Adipose tissue (tissue), 3 donors: ENCODE data around the gene FOXRED1. TPM values are rescaled to one million over a fixed set of nuclear protein-coding genes. Genes with fewer than 3 reads are reported as not detected.
A peak's percentile ranks its signal among the peaks of the same experiment; 100 is the strongest.

Experiments used
- H3K27ac ChIP-seq: one replicate; pipeline ENCODE4 v1.5.1; 2013; ENCODE audit warnings: low read depth, low read length
- WGBS, 3 donors: extraction: QIAGEN DNeasy Blood & Tissue Kit; methylation state at CpG; one replicate each; pipeline ENCODE4 v1.1.7; 2013; 5-methylcytosine and 5-hydroxymethylcytosine counted together
- polyA plus RNA-seq, 3 donors: library from polyadenylated mRNA; stranded (reverse); fragments of 200-250 nt; gene quantifications; one replicate each; pipeline ENCODE4 v1.2.3, GENCODE V29; 2013
- donor health status: healthy with polysubstance abuse.
- donor health status: Bipolar disorder and iron deficiency.
- donor health status: healthy.

FOXRED1 gene
- polyA plus RNA-seq, 3 donors: 10.4 to 27.7 (median 24.5) TPM

DNA sequence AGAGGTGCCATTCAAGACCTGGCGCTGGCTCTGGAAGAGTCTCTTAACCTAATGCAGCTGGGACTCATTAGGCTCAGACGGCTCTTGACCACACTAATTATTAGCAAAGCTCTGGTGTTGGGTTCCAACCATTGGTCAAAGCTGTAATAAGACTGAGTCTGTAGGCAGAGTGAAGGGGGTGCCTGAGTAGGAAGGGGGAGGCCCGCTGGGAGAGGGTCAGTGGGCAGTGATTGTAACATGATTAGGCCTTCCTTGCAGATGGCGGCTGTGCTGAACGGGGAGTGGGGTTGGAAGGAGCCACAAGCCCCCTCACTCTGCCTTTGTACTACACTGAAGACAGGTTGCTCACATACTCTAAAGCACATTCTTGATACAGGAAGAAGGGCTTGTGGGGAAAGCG lies 5.5 kb upstream of the FOXRED1 start:
- H3K27ac ChIP-seq: no peak overlapping the region
- 83 to 89% (median 86%) methylated on average over 6 of the region's 6 CpGs for WGBS, 3 donors

GRCh38 chr11:126265811-126266210 lies 3.1 kb upstream of the FOXRED1 start:
- 85 to 91% (median 86%) methylated on average over 8 of the region's 8 CpGs for WGBS, 3 donors
- H3K27ac ChIP-seq: no peak overlapping the region

GRCh38 chr11:126267650-126268049 lies 1.3 kb upstream of the FOXRED1 start:
- WGBS, 3 donors: 29 to 76% (median 76%) methylated on average over 6 of the region's 6 CpGs
- H3K27ac ChIP-seq: peak overlapping the region; percentile 36

GRCh38 chr11:126268361-126268707 lies 620 bp upstream of the FOXRED1 start:
- 0 to 1% (median 1%) methylated on average over 23 of the region's 23 CpGs for WGBS, 3 donors

GRCh38 chr11:126277322-126277721 lies 8.4 kb downstream of the FOXRED1 start:
- 85 to 97% (median 95%) methylated on average over 11 of the region's 11 CpGs for WGBS, 3 donors
- no peak overlapping the region for H3K27ac ChIP-seq

More at GRCh38 chr11:126268361-126268707, 620 bp upstream of the FOXRED1 start:
- peak overlapping the region; percentile 36 for H3K27ac ChIP-seq

DNA sequence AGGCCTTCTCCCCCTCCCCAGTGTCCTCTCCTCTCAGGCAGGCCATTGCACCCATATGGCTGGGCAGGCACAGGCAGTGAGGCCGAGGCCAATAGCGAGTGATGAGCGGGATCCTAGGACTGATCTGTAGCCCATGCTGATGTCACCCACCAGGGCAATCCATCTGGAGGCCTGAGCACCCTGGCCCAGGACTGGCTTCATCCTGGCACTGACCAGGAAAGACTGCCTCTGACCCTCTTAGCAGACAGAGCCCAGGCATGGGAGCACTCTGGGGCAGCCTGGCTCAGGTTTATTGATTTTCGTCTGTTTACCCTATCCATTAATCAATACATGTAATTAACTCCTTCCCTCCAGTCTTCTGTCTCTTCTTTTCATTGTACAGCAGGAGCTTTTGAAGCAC lies 8.8 kb downstream of the FOXRED1 start:
- WGBS, 3 donors: 55 to 95% (median 91%) methylated on average over 4 of the region's 4 CpGs
- no peak overlapping the region for H3K27ac ChIP-seq

GRCh38 chr11:126279191-126279590 lies 10.2 kb downstream of the FOXRED1 start:
- WGBS, 3 donors: 77 to 78% (median 77%) methylated on average over 8 of the region's 8 CpGs
- H3K27ac ChIP-seq: no peak overlapping the region

DNA sequence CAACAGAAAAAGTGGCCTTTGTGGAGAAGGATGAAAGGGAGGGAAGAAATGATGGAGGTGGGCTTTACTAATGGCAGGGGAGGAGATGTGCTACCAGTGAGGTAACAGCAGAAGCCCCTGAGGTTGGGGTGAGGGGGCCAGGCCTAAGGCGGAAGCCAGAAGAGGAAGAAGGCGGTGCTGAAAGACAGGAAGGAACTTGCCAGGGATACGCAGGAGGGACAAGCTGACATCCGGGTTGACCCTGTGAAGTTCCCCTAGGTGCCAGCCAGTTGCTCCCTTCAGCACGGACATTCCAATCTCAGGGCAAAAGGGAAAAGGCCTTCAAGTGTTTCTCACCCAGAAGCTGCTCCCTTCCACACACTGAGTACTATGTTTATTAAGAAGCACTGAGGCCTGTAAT lies 11.6 kb downstream of the FOXRED1 start:
- H3K27ac ChIP-seq: no peak overlapping the region
- WGBS, 3 donors: 37 to 76% (median 37%) methylated on average over 5 of the region's 5 CpGs

- no peak overlapping the region for H3K27ac ChIP-seq
- 73 to 84% (median 80%) methylated on average over 6 of the region's 6 CpGs for WGBS, 3 donors
These were observed 12.3 kb downstream of the FOXRED1 start for GRCh38 chr11:126281245-126281644.

- WGBS, 3 donors: 80 to 95% (median 81%) methylated on average over 10 of the region's 10 CpGs
- no peak overlapping the region for H3K27ac ChIP-seq
These were observed 12.8 kb downstream of the FOXRED1 start for GRCh38 chr11:126281666-126282175.

DNA sequence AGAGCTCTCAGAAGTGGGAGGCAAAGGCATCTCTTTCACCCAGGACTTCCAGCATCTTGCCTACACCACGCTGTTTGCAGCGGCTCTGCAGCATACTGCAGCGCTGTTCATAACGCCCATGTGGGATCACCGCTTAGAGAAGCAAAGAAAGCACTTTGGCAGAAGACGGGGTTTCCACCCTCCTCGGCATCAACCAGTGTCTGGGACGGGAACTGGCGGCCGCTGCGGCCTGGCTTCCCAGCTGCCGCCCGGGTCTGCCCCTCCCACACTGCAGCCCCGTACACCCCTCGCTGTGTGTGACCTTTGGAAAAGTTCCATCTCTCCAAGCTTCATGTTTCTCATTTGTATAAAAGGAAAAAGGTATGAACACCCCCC lies 13.4 kb downstream of the FOXRED1 start:
- no peak overlapping the region for H3K27ac ChIP-seq
- 0 to 1% (median 1%) methylated on average over 15 of the region's 15 CpGs for WGBS, 3 donors

DNA sequence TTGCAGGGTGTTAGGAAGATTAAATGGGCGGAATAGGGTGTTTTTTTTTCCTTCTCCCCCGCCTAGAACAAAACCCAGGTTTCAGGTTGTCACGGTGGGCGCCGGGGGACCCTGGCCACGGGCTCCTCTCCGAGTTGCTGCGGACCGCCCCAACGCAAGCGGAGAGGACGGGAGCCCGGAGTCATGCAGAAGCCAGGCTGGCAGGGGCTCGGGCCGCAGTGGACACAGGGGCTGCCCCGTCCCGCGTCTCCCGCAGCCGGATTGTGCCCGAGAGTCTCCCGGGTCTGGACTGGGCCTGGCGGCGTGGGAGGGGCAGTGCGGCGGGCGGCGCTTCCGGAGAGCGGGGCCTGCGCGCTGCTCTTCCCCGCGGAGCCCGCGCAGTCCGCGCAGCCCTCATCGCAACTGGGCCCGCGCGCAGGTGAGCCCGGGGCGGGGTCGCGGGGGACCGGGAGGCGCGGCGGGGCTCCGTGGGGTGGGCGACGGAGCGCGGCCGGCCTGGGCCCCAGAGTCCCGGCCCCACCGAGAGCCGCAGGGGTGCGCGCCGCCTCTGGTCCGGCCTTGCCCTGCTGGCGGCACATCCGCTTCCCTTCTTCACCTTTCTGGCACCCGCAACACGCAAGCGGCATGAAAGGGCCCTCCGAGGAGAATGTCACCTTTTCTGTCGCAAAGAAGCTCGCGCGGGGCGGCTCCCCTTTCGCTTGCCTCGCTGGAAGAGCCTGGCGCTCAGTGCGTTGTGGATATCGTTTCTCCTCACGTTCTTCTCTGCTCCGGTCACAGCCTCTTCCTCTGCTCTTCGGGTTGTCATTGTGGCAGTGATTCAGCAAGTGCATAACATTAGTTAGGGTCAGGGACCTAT lies 14.0 kb downstream of the FOXRED1 start, which contains the start of gene TIRAP:
Gene TIRAP, plus strand, starts transcription at position 358 of the 856 bp plus-strand sequence. CDS start 7,802 bp downstream, outside the sequence.
- peak within 1 kb of the TSS; percentile 77 for H3K27ac ChIP-seq

DNA sequence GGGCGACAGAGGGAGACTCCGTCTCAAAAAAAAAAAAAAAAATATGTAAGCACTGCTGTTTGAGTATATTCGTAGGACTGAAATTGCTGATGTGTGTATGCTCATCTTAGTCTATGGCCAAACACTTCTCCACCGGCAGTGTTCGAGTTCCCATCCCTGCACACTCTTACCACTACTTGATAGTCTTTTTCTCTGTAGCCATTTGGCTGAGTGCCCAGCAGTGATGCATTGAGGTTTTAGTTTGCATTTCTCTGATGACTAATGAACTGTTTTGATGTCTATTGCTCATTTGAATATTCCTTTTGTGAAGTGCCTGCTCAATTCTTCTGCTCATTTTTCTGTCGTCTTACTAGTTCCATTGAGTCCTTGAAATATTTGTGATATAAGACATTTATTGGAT lies 15.9 kb downstream of the FOXRED1 start:
- WGBS, 3 donors: 50 to 70% (median 57%) methylated on average over 6 of the region's 6 CpGs

More for the DNA sequence above, 14.0 kb downstream of the FOXRED1 start, which contains the start of gene TIRAP:
- WGBS, 3 donors: 0% methylated on average over 55 to 82 of the region's 82 CpGs

GRCh38 chr11:126288237-126288636 lies 19.3 kb downstream of the FOXRED1 start:
- 79 to 90% (median 85%) methylated on average over 6 of the region's 6 CpGs for WGBS, 3 donors
- H3K27ac ChIP-seq: no peak overlapping the region

More for the DNA sequence above, 15.9 kb downstream of the FOXRED1 start:
- H3K27ac ChIP-seq: peak overlapping the region; percentile 52

DNA sequence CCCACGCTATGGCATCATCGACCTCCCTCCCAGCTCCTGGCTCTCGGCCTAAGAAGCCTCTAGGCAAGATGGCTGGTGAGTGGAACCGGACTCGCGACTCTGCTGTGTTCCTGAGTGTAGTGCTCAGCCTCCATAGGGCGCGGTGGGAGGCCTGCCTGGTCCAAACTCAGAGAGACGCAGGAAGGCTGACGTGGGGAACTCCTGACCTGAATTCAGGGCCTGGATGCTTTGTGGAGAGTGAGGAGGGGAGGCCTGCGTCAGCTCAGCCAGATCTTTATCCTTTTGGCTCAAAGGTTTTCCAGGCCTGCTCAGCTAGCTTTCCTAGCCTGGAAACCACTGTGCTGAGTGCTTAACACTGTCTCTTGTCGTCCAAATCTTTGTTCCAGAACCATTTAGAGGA lies 21.9 kb downstream of the FOXRED1 start:
- no peak overlapping the region for H3K27ac ChIP-seq
- WGBS, 3 donors: 75 to 86% (median 83%) methylated on average over 12 of the region's 12 CpGs

- 75 to 87% (median 85%) methylated on average over 5 of the region's 5 CpGs for WGBS, 3 donors
- H3K27ac ChIP-seq: no peak overlapping the region
These were observed 24.8 kb downstream of the FOXRED1 start for GRCh38 chr11:126293726-126294125.

- WGBS, 3 donors: 59 to 80% (median 80%) methylated on average over 2 of the region's 2 CpGs
These were observed 28.1 kb downstream of the FOXRED1 start for GRCh38 chr11:126297004-126297403.

GRCh38 chr11:126303623-126304456 lies 34.9 kb downstream of the FOXRED1 start, which contains the start of gene DCPS:
DCPS (plus strand) TSS chr11:126304060; CDS start chr11:126304081, 21 bp downstream.
- 0 to 2% (median 1%) methylated on average over 60 to 61 of the region's 61 CpGs for WGBS, 3 donors
- peak within 1 kb of the TSS; percentile 56 for H3K27ac ChIP-seq

More at GRCh38 chr11:126297004-126297403, 28.1 kb downstream of the FOXRED1 start:
- no peak overlapping the region for H3K27ac ChIP-seq
